ENCODE measurements around the gene SMC1B. TPM values are rescaled to one million over a fixed set of nuclear protein-coding genes. Genes with fewer than 3 reads are reported as not detected.
"Not testable (repeated sequence)": the region's sequence is repeated elsewhere in the genome, so short reads cannot be mapped to it uniquely, and the experiment has no call there.

Gene SMC1B
- total and polyA plus RNA-seq, 2 experiments from 2014 or later = 0.10 TPM; not detected in 1

DNA sequence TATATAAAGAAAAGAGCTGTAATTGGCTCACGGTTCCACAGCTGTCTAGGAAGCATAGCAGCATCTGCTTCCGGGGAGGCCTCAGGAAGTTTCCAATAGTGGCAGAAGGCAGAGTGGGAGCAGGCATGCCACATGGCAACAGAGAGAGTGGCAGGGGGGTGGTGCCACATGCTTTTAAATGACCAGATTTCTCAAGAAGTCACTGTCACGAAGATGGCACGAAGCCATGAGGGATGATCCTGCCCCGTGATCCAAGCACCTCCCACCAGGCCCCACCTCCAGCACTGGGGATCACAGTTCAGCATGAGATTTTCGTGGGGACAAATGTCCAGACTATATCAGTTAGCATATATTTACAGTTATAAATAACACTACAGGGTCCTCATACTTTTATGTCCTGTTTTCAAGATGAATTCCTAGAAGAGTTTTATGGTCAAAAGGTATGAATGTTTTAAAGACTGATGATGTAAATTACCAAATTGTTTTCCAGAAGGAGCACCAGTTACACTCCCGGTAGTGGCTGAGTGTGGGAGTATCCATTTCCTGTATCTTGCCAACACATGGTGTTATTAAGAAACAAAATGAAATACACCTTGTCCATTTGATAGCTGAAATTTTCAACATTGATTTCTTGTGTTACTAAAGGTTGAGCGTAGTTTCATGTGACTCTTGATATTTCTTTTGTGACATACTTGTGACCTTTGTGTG, 84.4 kb downstream of the SMC1B start:
- TF ChIP-seq EZH2phosphoT487 (IDR thresholded peaks at IDR 0.05; ENCODE audit: low read depth, severe bottlenecking, unreplicated experiment) (no peak), EZH2 (IDR thresholded peaks at IDR 0.05; ENCODE audit: borderline replicate concordance) (no peak)
- TF ChIP-seq, protein P1, sequence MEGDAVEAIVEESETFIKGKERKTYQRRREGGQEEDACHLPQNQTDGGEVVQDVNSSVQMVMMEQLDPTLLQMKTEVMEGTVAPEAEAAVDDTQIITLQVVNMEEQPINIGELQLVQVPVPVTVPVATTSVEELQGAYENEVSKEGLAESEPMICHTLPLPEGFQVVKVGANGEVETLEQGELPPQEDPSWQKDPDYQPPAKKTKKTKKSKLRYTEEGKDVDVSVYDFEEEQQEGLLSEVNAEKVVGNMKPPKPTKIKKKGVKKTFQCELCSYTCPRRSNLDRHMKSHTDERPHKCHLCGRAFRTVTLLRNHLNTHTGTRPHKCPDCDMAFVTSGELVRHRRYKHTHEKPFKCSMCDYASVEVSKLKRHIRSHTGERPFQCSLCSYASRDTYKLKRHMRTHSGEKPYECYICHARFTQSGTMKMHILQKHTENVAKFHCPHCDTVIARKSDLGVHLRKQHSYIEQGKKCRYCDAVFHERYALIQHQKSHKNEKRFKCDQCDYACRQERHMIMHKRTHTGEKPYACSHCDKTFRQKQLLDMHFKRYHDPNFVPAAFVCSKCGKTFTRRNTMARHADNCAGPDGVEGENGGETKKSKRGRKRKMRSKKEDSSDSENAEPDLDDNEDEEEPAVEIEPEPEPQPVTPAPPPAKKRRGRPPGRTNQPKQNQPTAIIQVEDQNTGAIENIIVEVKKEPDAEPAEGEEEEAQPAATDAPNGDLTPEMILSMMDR (IDR thresholded peaks at IDR 0.05; ENCODE audit: poor library complexity) = no peak
- no peaks in the 10 kb centered on the region for H3K27me3 ChIP-seq
- H3K4me2 ChIP-seq = no peak overlapping the region
- no peaks in the 10 kb centered on the region for H3K4me1 ChIP-seq (ENCODE audit: insufficient read depth)
- H3K9me3 ChIP-seq (ENCODE audit: low read depth) = no peaks in the 10 kb centered on the region
- WGBS (ENCODE audit: low lambda C conversion rate, missing lambda C conversion rate) = 92% methylated on average over 8 of the region's 8 CpGs
- DNase-seq (ENCODE audit: low spot score) = no peak
- peaks cover 9% of the 10 kb centered on the region for H3K79me2 ChIP-seq
- H3K27ac ChIP-seq = no peak overlapping the region
- no peaks in the 10 kb centered on the region for H4K20me1 ChIP-seq (ENCODE audit: insufficient read depth, poor library complexity, severe bottlenecking)
- no peaks in the 10 kb centered on the region for H3K36me3 ChIP-seq (replicated peaks; ENCODE audit: insufficient read depth, low read depth)
- H3K4me3 ChIP-seq = no peak overlapping the region
- no peaks in the 10 kb centered on the region for H3K9me2 ChIP-seq (replicated peaks; ENCODE audit: insufficient read depth)
- H2AFZ ChIP-seq = no peak overlapping the region

DNA sequence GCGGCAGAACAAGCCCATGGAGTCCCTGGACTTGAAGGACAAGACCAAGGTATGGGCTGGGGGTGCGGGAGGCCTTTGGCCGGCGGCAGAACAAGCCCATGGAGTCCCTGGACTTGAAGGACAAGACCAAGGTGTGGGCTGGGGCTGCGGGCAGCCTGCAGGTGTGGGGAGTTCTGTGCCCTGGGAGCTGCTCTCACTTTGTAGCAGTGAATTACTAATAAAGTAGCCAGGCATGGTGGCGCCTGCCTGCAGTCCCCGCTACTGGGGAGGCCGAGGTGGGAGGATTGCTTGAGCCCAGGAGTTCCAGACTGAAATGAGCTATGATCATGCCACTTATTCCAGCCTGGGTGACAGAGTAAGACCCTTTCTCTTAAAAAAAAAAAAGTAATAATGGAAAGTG, 85.1 kb downstream of the SMC1B start:
- not testable (repeated sequence) for H3K4me3 ChIP-seq; H3K27ac ChIP-seq; H3K9me2 ChIP-seq (replicated peaks; ENCODE audit: insufficient read depth); H4K20me1 ChIP-seq (ENCODE audit: insufficient read depth, poor library complexity, severe bottlenecking); H3K9me3 ChIP-seq (ENCODE audit: low read depth); H3K36me3 ChIP-seq (replicated peaks; ENCODE audit: insufficient read depth, low read depth); H3K27me3 ChIP-seq; DNase-seq (ENCODE audit: low spot score); H2AFZ ChIP-seq; H3K4me1 ChIP-seq (ENCODE audit: insufficient read depth); H3K4me2 ChIP-seq
- WGBS (ENCODE audit: low lambda C conversion rate, missing lambda C conversion rate) = 97% methylated on average over 4 of the region's 8 CpGs
- peaks cover 16% of the 10 kb centered on the region for H3K79me2 ChIP-seq

DNA sequence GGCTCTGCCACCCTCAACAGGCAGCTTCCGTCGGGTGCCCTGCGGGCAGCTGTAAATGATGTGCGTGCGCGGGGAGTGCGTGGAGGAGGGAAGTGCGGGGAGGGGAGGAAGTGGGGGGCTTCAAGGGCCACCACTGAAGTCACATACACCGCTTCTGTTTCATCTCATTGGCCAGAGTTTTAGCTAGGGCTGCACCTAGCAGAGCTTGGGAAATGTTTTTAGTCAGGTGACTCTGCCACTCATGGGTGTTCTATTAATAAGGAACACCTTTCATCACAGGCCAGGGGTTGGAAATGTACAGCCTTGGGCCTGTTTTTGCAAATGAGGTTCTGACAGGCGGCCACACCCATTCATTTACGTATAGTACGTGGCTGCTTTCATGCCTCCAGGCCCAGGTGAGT, 89.1 kb downstream of the SMC1B start:
- Histone ChIP-seq H3K27ac (no peak overlapping the region), H2AFZ (no peak overlapping the region), H3K9me2 (replicated peaks; ENCODE audit: insufficient read depth) (no peaks in the 10 kb centered on the region), H3K4me3 (no peak overlapping the region), H3K36me3 (replicated peaks; ENCODE audit: insufficient read depth, low read depth) (no peaks in the 10 kb centered on the region), H3K79me2 (peaks cover 54% of the 10 kb centered on the region), H3K4me1 (ENCODE audit: insufficient read depth) (peaks cover 11% of the 10 kb centered on the region), H3K27me3 (no peaks in the 10 kb centered on the region), H3K4me2 (no peak overlapping the region), H4K20me1 (ENCODE audit: insufficient read depth, poor library complexity, severe bottlenecking) (no peaks in the 10 kb centered on the region), H3K9me3 (ENCODE audit: low read depth) (no peaks in the 10 kb centered on the region)
- no peak for TF ChIP-seq EZH2phosphoT487 (IDR thresholded peaks at IDR 0.05; ENCODE audit: low read depth, severe bottlenecking, unreplicated experiment)
- TF ChIP-seq, protein P1 (IDR thresholded peaks at IDR 0.05; ENCODE audit: poor library complexity) = no peak
- no peak for TF ChIP-seq EZH2 (IDR thresholded peaks at IDR 0.05; ENCODE audit: borderline replicate concordance)
- 96% methylated on average over 12 of the region's 12 CpGs for WGBS (ENCODE audit: low lambda C conversion rate, missing lambda C conversion rate)
- no peak for DNase-seq (ENCODE audit: low spot score)

DNA sequence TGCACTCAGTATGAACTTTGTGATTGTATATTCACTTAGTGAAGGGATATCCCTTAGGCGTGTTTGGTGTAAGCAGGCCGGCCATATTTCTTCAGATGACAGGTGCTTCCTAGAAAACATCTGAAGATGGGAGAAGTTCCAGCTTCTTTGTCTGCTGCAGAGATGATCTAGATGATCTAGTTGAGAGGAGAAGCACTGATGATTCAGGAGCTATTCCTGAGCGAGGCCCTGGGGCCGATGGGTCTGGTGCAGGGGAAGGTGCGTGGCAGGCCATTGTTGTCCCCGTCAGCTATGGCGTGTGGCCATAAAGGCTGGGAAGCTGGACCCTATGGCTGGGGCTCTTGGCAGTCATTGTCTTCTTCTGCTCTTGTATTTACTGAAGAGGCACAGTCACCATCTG, 89.7 kb downstream of the SMC1B start:
- H3K27ac ChIP-seq = no peak overlapping the region
- no peak overlapping the region for H2AFZ ChIP-seq
- H3K4me1 ChIP-seq (ENCODE audit: insufficient read depth) = peaks cover 17% of the 10 kb centered on the region
- DNase-seq (ENCODE audit: low spot score) = no peak
- no peak overlapping the region for H3K4me3 ChIP-seq
- WGBS (ENCODE audit: low lambda C conversion rate, missing lambda C conversion rate) = 96% methylated on average over 7 of the region's 7 CpGs
- H3K27me3 ChIP-seq = no peaks in the 10 kb centered on the region
- H3K9me2 ChIP-seq (replicated peaks; ENCODE audit: insufficient read depth) = no peaks in the 10 kb centered on the region
- TF ChIP-seq, protein P1 (IDR thresholded peaks at IDR 0.05; ENCODE audit: poor library complexity) = no peak
- no peaks in the 10 kb centered on the region for H3K9me3 ChIP-seq (ENCODE audit: low read depth)
- peaks cover 61% of the 10 kb centered on the region for H3K79me2 ChIP-seq
- H4K20me1 ChIP-seq (ENCODE audit: insufficient read depth, poor library complexity, severe bottlenecking) = no peaks in the 10 kb centered on the region
- H3K36me3 ChIP-seq (replicated peaks; ENCODE audit: insufficient read depth, low read depth) = no peaks in the 10 kb centered on the region
- H3K4me2 ChIP-seq = no peak overlapping the region

Data from hepatocyte (in vitro differentiated cells).